NB4 (cell line): ENCODE results near the gene RGPD4.

Experiments
- DNase-seq: peaks from one replicate; pipeline ENCODE4 v3.0.0; 2010; ENCODE audit warnings: low read depth
- H3K4me3 ChIP-seq: one replicate; pipeline ENCODE4 v1.5.1; 2011; ENCODE audit warnings: mild to moderate bottlenecking, low read depth, low read length, moderate library complexity
- MYC ChIP-seq: IDR thresholded peaks from 2 replicates; pipeline ENCODE4 v1.6.1; 2011; ENCODE audit warnings: low read depth, low read length
- POLR2A ChIP-seq: IDR thresholded peaks from 2 replicates; pipeline ENCODE4 v1.6.1; 2011; ENCODE audit warnings: mild to moderate bottlenecking; ENCODE audit not compliant: insufficient read length; ENCODE audit errors: extremely low read depth
- TF ChIP-seq, protein P1 (sequence below): IDR thresholded peaks from one replicate; pipeline ENCODE4 v1.5.1; 2012; ENCODE audit warnings: low read depth, low read length
- TF ChIP-seq, protein P2 (sequence below): IDR thresholded peaks from 2 replicates; pipeline ENCODE4 v1.6.1; 2011; ENCODE audit warnings: low read depth, low read length

RGPD4 gene

DNA sequence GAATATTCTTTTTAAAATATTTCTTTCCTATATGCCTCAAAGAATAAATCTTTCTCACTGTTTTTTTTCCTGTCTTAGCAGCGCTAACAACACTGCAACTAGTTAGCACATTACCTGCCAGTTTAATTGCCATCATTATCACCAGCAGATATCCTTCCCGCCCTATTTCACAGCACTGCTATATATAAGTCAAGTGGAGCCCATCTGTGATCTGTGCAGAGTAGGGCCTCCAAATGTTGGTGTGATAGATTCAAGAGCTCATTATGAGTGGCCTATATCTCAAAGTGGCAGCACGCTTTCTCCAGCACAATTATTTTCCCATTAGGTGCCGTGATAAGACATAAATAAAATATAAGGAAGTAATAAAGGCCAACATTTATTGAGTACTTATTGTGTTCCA, 19.8 kb upstream of the RGPD4 start:
- TF ChIP-seq, protein P1, sequence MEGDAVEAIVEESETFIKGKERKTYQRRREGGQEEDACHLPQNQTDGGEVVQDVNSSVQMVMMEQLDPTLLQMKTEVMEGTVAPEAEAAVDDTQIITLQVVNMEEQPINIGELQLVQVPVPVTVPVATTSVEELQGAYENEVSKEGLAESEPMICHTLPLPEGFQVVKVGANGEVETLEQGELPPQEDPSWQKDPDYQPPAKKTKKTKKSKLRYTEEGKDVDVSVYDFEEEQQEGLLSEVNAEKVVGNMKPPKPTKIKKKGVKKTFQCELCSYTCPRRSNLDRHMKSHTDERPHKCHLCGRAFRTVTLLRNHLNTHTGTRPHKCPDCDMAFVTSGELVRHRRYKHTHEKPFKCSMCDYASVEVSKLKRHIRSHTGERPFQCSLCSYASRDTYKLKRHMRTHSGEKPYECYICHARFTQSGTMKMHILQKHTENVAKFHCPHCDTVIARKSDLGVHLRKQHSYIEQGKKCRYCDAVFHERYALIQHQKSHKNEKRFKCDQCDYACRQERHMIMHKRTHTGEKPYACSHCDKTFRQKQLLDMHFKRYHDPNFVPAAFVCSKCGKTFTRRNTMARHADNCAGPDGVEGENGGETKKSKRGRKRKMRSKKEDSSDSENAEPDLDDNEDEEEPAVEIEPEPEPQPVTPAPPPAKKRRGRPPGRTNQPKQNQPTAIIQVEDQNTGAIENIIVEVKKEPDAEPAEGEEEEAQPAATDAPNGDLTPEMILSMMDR, result no peak
- TF ChIP-seq, protein P2, sequence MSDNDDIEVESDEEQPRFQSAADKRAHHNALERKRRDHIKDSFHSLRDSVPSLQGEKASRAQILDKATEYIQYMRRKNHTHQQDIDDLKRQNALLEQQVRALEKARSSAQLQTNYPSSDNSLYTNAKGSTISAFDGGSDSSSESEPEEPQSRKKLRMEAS, result no peak
- TF ChIP-seq POLR2A (no peak), MYC (no peak)
- H3K4me3 ChIP-seq, result no peak overlapping the region
- DNase-seq, result no peak

DNA sequence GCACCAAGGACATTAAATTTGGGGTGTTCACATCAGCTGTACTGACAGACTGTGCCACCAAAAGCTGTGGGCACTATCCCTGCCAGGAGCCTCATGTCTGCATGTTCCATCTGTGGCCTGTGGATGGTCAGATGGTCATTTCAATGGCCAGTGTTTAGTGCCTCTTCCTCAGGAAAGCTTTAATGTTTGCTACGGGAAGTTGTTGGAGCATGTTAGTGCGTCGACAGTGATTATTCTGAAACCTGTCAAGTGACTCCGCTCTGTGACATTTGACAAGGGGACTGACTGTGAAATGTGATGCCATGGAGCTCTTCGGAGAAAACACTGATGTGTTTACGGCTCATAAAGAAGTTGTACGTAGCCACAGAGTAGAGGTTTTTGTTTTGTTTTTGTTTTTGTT, 18.7 kb upstream of the RGPD4 start:
- no peak overlapping the region for H3K4me3 ChIP-seq
- no peak for DNase-seq
- no peak for TF ChIP-seq MYC
- TF ChIP-seq, protein P1, result no peak
- TF ChIP-seq POLR2A, result no peak
- TF ChIP-seq, protein P2, result no peak

DNA sequence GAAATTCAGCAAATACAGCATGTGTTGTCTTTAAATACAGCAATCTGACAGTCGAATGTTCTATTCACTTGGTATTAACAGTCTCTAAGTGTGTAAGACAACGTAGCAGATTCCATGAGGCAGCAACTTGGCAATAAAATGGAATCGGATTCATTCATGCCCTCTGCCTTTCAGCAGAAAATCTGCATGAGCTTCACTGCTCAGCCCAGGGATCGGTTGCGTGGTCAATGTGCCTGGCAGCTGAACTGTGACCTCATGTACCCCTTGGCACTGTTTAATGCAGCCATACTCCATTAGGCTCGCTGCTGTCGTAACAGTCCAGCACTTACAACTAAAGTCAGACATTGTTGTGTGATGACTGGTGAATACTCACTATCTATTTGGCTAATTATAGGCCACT, 17.7 kb upstream of the RGPD4 start:
- no peak for DNase-seq
- no peak overlapping the region for H3K4me3 ChIP-seq
- TF ChIP-seq, protein P2, result no peak

DNA sequence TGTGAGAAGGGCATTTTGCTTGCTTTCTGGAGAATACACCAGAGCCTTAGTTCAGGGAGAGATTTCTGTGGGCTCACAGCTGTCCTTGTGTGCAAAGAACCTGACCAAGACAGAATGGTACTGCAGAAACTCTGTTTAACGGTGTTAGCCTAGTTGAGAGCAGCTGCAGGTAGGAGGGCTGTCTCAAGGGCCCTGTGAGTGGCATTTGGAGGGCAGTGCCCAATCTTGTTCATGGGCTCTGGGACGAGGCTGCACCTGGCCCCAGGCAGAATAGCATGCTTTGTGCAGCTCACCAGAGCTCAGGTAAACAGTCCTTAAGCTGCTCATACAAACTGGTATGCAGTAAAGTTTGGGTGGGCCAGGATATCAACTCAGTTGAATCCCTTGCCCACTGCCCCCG, 16.9 kb upstream of the RGPD4 start:
- TF ChIP-seq, protein P1, result no peak
- TF ChIP-seq, protein P2, result no peak
- TF ChIP-seq POLR2A (no peak), MYC (no peak)
- no peak overlapping the region for H3K4me3 ChIP-seq
- no peak for DNase-seq

DNA sequence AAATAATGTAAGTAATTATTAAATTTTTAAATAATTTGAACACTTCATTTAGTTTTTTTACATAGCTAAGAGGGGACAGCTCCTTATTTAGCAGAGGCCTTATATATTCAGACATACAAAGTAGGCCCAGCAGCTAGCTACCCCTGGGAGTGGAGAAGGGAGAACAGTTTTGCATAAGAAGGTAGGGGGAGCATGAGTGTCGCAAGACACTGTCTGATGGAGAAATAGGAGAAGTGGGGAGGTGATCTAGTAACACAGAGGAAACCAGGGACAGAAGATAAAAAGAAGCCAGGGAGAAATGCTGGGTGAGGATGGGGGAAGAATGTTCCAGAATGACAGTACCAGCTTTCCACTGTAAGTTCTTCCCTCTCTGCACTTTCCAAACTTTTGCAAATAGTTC, 16.0 kb upstream of the RGPD4 start:
- no peak overlapping the region for H3K4me3 ChIP-seq
- peak; percentile 74 for DNase-seq
- TF ChIP-seq POLR2A (no peak), MYC (no peak)
- TF ChIP-seq, protein P1, result no peak
- TF ChIP-seq, protein P2, result no peak

DNA sequence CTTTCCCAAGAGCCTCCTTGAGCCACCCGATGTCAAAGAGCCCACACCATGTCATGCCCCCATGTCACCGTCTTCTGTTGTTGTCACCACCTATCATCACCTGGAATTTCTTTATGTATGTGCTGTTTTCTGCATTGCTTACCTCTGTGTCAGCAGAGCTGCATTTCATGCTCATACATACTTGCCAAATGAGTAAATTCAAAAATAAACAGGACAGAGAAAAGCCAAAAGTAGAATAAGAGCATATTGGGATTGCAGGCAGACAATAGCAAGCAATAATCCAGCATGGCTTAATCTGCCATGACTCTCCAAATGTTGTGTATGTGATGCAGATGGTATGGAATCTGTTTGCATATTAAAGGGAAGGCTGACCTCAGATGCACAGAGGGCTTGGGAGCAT, 15.3 kb upstream of the RGPD4 start:
- no peak overlapping the region for H3K4me3 ChIP-seq
- DNase-seq, result no peak
- TF ChIP-seq, protein P2, result no peak
- TF ChIP-seq, protein P1, result no peak
- TF ChIP-seq POLR2A (no peak), MYC (no peak)
